B cell (primary cell): ENCODE results near the gene KIAA0825. TPM values are rescaled to one million over a fixed set of nuclear protein-coding genes. Genes with fewer than 3 reads are reported as not detected.

Experiments
- ATAC-seq: fragments of 200-7000 bp; cut with Tn5 transposase; one replicate; pipeline ENCODE4 v1.10.0; 2021; ENCODE audit warnings: low read depth, mild to moderate bottlenecking, moderate number of reproducible peaks, moderate library complexity
- CTCF ChIA-PET: fragments of 350-600 bp; sonication (Branson Sonifier 250); formaldehyde crosslinking; loops from one replicate; lab custom pipeline; 2021; ENCODE audit warnings: antibody characterized with exemption, inconsistent platforms; lab: Charles Lee
- POLR2A ChIA-PET: fragments of 350-600 bp; sonication (Branson Sonifier 250); formaldehyde crosslinking; loops from one replicate; lab custom pipeline; 2021; ENCODE audit warnings: antibody characterized with exemption; lab: Charles Lee
- DNase-seq: peaks from one replicate; pipeline ENCODE4 v3.0.0; 2013
- H2AFZ ChIP-seq: 2 replicates; pipeline ENCODE4 v1.6.1; 2012; ENCODE audit warnings: mild to moderate bottlenecking, low read depth, low read length; ENCODE audit not compliant: insufficient read depth, poor library complexity, severe bottlenecking
- H3K27ac ChIP-seq, 2 donors: 1 replicate in 1 of 2; 2 replicates in 1 of 2; pipeline ENCODE4 v1.5.1; 2012 to 2013; ENCODE audit warnings: low read length in 2 of 2, mild to moderate bottlenecking in 2 of 2, moderate library complexity in 1 of 2
- H3K27me3 ChIP-seq, 4 experiments: fragments of 200-600 bp in 1 of 4; sonication (generic) in 1 of 4; replicated peaks in 1 of 4; 1 replicate in 2 of 4; 2 replicates in 2 of 4; pipeline versions ENCODE4 v1.6.1 to v1.7.0; 2013 to 2016; ENCODE audit warnings: low read length in 3 of 4, mild to moderate bottlenecking in 2 of 4, mixed read lengths in 1 of 4, moderate library complexity in 1 of 4; ENCODE audit not compliant: insufficient read depth in 4 of 4, control insufficient read depth in 3 of 4; ENCODE audit errors: control extremely low read depth in 1 of 4
- H3K36me3 ChIP-seq, 2 experiments: replicated peaks in 1 of 2; 1 replicate in 1 of 2; 2 replicates in 1 of 2; pipeline versions ENCODE4 v1.6.1 to v1.7.1; 2013; ENCODE audit warnings: low read length in 1 of 2; ENCODE audit not compliant: insufficient read depth in 2 of 2, control insufficient read depth in 1 of 2; ENCODE audit errors: control extremely low read depth in 1 of 2, extremely low read depth in 1 of 2
- H3K4me1 ChIP-seq, 2 donors: fragments of 200-600 bp in 1 of 2; sonication (generic) in 1 of 2; 1 replicate in 1 of 2; 2 replicates in 1 of 2; pipeline versions ENCODE4 v1.5.1 to v1.6.1; 2013 to 2017; ENCODE audit warnings: low read length in 2 of 2; ENCODE audit not compliant: control insufficient read depth in 2 of 2, insufficient read depth in 2 of 2
- H3K4me2 ChIP-seq: replicated peaks from 2 replicates; pipeline ENCODE3; 2012; ENCODE audit warnings: mild to moderate bottlenecking, low read depth, low read length; ENCODE audit not compliant: poor library complexity, severe bottlenecking
- H3K4me3 ChIP-seq, 5 experiments: fragments of 200-600 bp in 1 of 5; sonication (generic) in 1 of 5; 1 replicate in 3 of 5; 2 replicates in 2 of 5; pipeline versions ENCODE4 v1.5.1 to v1.7.0; 2011 to 2016; ENCODE audit warnings: low read length in 4 of 5, mild to moderate bottlenecking in 4 of 5, low read depth in 2 of 5, control low read depth in 1 of 5, moderate library complexity in 1 of 5; ENCODE audit not compliant: insufficient read depth in 1 of 5; ENCODE audit errors: control extremely low read depth in 1 of 5, extremely low read depth in 1 of 5
- H3K79me2 ChIP-seq: fragments of 200-600 bp; sonication (generic); one replicate; pipeline ENCODE4 v1.6.0; 2016; ENCODE audit warnings: low read length; ENCODE audit not compliant: control insufficient read depth, insufficient read depth
- H3K9ac ChIP-seq: fragments of 200-600 bp; sonication (generic); 2 replicates; pipeline ENCODE4 v1.6.1; 2017; ENCODE audit warnings: mild to moderate bottlenecking, low read length, moderate library complexity
- H3K9me3 ChIP-seq, 3 donors: one replicate each; pipeline versions ENCODE4 v1.6.1 to v1.7.1; 2013; ENCODE audit warnings: low read length in 2 of 3; ENCODE audit not compliant: control insufficient read depth in 2 of 3, insufficient read depth in 1 of 3; ENCODE audit errors: control extremely low read depth in 1 of 3
- H4K20me1 ChIP-seq: 2 replicates; pipeline ENCODE4 v1.6.0; 2012; ENCODE audit warnings: mild to moderate bottlenecking, low read length; ENCODE audit not compliant: insufficient read depth, control insufficient read depth, poor library complexity, severe bottlenecking
- H3K27ac Mint-ChIP-seq: one replicate; pipeline ENCODE4 v1.8.0; 2021; ENCODE audit warnings: mixed read lengths
- H3K27me3 Mint-ChIP-seq: one replicate; pipeline ENCODE4 v1.8.0; 2021; ENCODE audit warnings: mixed read lengths
- H3K4me1 Mint-ChIP-seq: one replicate; pipeline ENCODE4 v1.8.0; 2021; ENCODE audit warnings: mixed read lengths
- H3K4me3 Mint-ChIP-seq: one replicate; pipeline ENCODE4 v1.8.0; 2021; ENCODE audit warnings: mixed read lengths
- H3K9me3 Mint-ChIP-seq: one replicate; pipeline ENCODE4 v1.8.0; 2022; ENCODE audit warnings: mixed read lengths; ENCODE audit not compliant: insufficient read depth
- EZH2 ChIP-seq: IDR thresholded peaks from 2 replicates; pipeline ENCODE4 v1.6.1; 2012; ENCODE audit warnings: borderline replicate concordance, low read depth, mild to moderate bottlenecking, moderate library complexity, low read length; ENCODE audit not compliant: insufficient read depth, poor library complexity, severe bottlenecking
- WGBS: methylation state at CpG from one replicate; pipeline ENCODE4 v1.1.5; 2013; ENCODE audit warnings: missing lambda C conversion rate; ENCODE audit not compliant: insufficient coverage; 5-methylcytosine and 5-hydroxymethylcytosine counted together
- intact Hi-C: fragments of 100-400 bp; cut with micrococcal nuclease; formaldehyde crosslinking; loops from one replicate; pipeline ENCODE4 v1.10.0; 2022
- polyA plus RNA-seq: library from polyadenylated mRNA; depleted of rRNA; stranded (reverse); fragments of >200 nt; gene quantifications from 2 replicates; pipeline ENCODE4 v1.2.3, GENCODE V29; 2012
- total RNA-seq, 2 donors: library from RNA; stranded (reverse); fragments of 120-200 nt in 1 of 2; gene quantifications; 1 replicate in 1 of 2; 2 replicates in 1 of 2; pipeline versions ENCODE4 v1.2.3 to v1.2.4, GENCODE V29; 2013 to 2022
- TF ChIP-seq, protein P1 (sequence below): fragments of 200-600 bp; IDR thresholded peaks from one replicate; pipeline ENCODE4 v1.8.0; 2022; ENCODE audit warnings: antibody characterized with exemption, mild to moderate bottlenecking

The KIAA0825 gene
- total and polyA plus RNA-seq, 2 donors (not counting 1 experiment from before 2014, with no cell fraction given): 0.43 to 2.7 TPM

GRCh38 chr5:94267350-94267899 lies 351.0 kb downstream of the KIAA0825 start:
- Histone ChIP-seq H3K4me2 (no peak overlapping the region), H3K4me1 (no peaks in the 10 kb centered on the region), H3K9me3 (no peaks in the 10 kb centered on the region), H2AFZ (no peak overlapping the region), H3K9ac (no peak overlapping the region), H3K4me3 (no peak overlapping the region), H4K20me1 (no peaks in the 10 kb centered on the region), H3K36me3 (no peaks in the 10 kb centered on the region), H3K27ac (no peak overlapping the region), H3K27me3 (no peaks in the 10 kb centered on the region), H3K79me2 (no peaks in the 10 kb centered on the region)
- Mint-ChIP-seq H3K4me1 (no peaks in the 10 kb centered on the region), H3K4me3 (no peak overlapping the region), H3K9me3 (peaks cover 4% of the 10 kb centered on the region), H3K27ac (no peak overlapping the region), H3K27me3 (no peaks in the 10 kb centered on the region)
- ChIA-PET POLR2A (no interaction called here), CTCF (no interaction called here)
- no peak for DNase-seq
- WGBS: no CpG with 5 or more reads among the region's 4 CpGs
- ATAC-seq: no peak
- no peak for TF ChIP-seq EZH2
- TF ChIP-seq, protein P1, sequence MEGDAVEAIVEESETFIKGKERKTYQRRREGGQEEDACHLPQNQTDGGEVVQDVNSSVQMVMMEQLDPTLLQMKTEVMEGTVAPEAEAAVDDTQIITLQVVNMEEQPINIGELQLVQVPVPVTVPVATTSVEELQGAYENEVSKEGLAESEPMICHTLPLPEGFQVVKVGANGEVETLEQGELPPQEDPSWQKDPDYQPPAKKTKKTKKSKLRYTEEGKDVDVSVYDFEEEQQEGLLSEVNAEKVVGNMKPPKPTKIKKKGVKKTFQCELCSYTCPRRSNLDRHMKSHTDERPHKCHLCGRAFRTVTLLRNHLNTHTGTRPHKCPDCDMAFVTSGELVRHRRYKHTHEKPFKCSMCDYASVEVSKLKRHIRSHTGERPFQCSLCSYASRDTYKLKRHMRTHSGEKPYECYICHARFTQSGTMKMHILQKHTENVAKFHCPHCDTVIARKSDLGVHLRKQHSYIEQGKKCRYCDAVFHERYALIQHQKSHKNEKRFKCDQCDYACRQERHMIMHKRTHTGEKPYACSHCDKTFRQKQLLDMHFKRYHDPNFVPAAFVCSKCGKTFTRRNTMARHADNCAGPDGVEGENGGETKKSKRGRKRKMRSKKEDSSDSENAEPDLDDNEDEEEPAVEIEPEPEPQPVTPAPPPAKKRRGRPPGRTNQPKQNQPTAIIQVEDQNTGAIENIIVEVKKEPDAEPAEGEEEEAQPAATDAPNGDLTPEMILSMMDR: no peak
- intact Hi-C loops: no loop called here

GRCh38 chr5:94266170-94266569 lies 352.2 kb downstream of the KIAA0825 start:
- Mint-ChIP-seq H3K4me3 (no peak overlapping the region), H3K4me1 (no peaks in the 10 kb centered on the region), H3K9me3 (peaks cover 4% of the 10 kb centered on the region), H3K27ac (no peak overlapping the region), H3K27me3 (no peaks in the 10 kb centered on the region)
- ChIA-PET POLR2A (no interaction called here), CTCF (no interaction called here)
- Histone ChIP-seq H3K4me2 (no peak overlapping the region), H3K27me3 (no peaks in the 10 kb centered on the region), H4K20me1 (no peaks in the 10 kb centered on the region), H3K4me3 (no peak overlapping the region), H3K79me2 (no peaks in the 10 kb centered on the region), H3K9me3 (no peaks in the 10 kb centered on the region), H3K9ac (no peak overlapping the region), H3K27ac (no peak overlapping the region), H2AFZ (no peak overlapping the region), H3K4me1 (no peaks in the 10 kb centered on the region), H3K36me3 (no peaks in the 10 kb centered on the region)
- ATAC-seq: no peak
- intact Hi-C loops: no loop called here
- DNase-seq: no peak
- TF ChIP-seq EZH2: no peak
- TF ChIP-seq, protein P1: no peak
